Measurements from ENCODE around the gene MAP2K7. TPM values are rescaled to one million over a fixed set of nuclear protein-coding genes. Genes with fewer than 3 reads are reported as not detected.

MAP2K7 gene
- total RNA-seq, 1 donor, result 10.2 TPM

DNA sequence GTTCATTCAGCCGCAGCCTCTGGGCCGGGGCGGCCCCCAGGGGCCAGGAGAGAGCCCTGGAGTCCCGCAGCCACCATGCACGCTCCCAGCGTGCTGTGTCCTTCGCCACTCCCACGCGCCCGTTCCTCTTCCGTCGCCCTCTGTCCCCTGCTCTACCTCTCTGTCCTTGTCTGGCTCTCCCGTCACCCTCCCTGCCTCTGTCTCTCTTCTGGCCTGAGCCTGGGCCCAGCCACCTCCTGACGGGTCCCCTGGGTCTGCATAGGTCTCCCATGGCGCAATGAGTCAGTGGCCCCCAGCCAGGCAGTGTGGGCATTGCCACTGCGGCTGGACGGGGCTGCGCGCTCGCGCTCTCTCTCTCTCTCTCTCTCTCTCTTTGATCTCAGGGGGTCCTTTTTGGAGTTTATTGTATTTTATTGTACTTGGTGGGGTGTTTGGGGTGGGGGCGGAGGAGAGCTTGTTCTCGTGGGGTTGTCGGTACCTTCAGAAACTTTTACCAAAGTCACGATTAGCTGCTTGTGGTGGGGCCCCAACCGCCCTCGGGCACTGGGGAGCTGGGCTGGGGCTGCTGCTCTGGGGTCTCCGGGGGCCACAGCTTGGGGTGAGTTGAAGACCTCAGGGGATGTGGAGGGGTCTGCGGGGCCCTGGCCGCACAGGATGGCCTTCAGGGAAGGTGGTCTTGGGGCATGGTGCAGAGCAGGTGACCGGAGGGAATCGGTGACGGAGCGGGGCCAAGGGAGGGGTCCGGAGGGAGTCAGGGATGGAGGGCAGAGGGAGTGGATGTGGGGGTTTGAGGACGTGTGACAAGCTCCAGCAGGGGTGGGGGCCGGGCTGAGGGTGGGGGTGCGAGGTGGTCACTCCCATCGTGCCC is 9.3 kb downstream of the MAP2K7 start:
- TF ChIP-seq, protein P1, sequence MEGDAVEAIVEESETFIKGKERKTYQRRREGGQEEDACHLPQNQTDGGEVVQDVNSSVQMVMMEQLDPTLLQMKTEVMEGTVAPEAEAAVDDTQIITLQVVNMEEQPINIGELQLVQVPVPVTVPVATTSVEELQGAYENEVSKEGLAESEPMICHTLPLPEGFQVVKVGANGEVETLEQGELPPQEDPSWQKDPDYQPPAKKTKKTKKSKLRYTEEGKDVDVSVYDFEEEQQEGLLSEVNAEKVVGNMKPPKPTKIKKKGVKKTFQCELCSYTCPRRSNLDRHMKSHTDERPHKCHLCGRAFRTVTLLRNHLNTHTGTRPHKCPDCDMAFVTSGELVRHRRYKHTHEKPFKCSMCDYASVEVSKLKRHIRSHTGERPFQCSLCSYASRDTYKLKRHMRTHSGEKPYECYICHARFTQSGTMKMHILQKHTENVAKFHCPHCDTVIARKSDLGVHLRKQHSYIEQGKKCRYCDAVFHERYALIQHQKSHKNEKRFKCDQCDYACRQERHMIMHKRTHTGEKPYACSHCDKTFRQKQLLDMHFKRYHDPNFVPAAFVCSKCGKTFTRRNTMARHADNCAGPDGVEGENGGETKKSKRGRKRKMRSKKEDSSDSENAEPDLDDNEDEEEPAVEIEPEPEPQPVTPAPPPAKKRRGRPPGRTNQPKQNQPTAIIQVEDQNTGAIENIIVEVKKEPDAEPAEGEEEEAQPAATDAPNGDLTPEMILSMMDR (IDR thresholded peaks at IDR 0.05; ENCODE audit: insufficient read depth, low read length), result no peak
- no peak for DNase-seq (ENCODE audit: low read depth)

DNA sequence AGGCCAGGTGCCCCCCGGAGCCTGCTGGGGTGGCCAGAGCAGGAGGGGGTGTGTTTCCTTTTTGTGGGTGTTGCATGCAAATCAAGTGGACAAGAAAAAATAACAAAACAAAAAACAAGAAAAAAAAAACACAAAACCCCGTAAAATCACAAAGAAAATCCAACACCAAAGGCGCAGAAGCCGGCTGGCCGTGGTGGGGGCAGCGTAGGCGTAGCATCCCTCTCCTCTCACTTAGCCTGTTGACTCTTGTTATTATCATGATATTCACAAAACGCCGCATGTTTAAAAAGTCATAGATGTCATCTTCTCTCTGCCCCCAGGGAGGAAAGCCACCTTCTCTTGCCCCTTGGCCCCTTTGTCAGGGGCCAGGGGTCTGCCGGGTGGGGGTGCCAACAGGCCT is 10.0 kb downstream of the MAP2K7 start:
- no peak overlapping the region for H3K4me3 ChIP-seq (ENCODE audit: low read depth, low read length)
- DNase-seq (ENCODE audit: low read depth), result no peak
- TF ChIP-seq, protein P1 (IDR thresholded peaks at IDR 0.05; ENCODE audit: insufficient read depth, low read length), result no peak

More for the DNA sequence above, 9.3 kb downstream of the MAP2K7 start:
- no peak overlapping the region for H3K4me3 ChIP-seq (ENCODE audit: low read depth, low read length)

DNA sequence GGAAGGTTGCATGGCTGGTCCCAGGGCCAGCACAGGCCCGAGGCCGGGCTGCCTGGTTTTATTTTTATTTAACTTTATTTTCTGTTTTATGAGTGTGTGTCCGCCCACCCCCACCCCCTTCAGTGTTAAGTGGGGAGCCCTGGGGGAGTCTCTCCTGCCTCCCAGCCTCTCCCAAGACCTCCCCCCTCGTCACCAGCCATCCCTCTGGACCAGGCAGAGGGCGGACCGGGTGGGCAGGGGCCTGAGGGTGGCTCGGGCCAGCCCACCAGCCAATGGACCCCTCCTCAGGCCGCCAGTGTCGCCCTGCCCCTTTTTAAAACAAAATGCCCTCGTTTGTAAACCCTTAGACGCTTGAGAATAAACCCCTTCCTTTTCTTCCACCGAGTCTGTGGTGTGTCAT is 10.4 kb downstream of the MAP2K7 start:
- TF ChIP-seq, protein P1 (IDR thresholded peaks at IDR 0.05; ENCODE audit: insufficient read depth, low read length), result no peak
- H3K4me3 ChIP-seq (ENCODE audit: low read depth, low read length), result no peak overlapping the region
- DNase-seq (ENCODE audit: low read depth), result no peak

DNA sequence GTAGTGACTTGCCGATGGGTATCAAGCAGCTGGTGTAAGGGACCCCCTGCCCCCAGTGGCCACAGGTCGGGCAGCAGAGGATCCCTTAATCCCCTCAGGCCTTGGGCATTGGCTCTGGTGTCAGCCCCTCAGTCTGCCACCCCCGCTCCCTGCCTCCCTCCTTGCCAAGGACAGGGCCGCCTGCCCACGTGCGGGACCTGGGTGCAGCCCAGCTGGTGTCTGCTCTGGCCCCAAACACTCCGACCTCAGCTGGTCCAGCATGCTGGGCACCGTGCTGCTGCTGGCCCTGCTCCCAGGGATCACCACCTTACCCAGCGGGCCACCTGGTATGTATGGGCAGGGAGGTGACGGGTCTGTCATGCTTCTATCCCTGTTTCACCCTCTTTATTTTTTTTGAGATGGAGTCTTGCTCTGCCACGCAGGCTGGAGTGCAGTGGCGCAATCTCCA is 10.9 kb downstream of the MAP2K7 start, which contains the start of gene TGFBR3L:
TGFBR3L (plus strand) TSS at position 233 of the 448 bp plus-strand sequence.
- no peak for DNase-seq (ENCODE audit: low read depth)
- TF ChIP-seq, protein P1 (IDR thresholded peaks at IDR 0.05; ENCODE audit: insufficient read depth, low read length), result no peak

DNA sequence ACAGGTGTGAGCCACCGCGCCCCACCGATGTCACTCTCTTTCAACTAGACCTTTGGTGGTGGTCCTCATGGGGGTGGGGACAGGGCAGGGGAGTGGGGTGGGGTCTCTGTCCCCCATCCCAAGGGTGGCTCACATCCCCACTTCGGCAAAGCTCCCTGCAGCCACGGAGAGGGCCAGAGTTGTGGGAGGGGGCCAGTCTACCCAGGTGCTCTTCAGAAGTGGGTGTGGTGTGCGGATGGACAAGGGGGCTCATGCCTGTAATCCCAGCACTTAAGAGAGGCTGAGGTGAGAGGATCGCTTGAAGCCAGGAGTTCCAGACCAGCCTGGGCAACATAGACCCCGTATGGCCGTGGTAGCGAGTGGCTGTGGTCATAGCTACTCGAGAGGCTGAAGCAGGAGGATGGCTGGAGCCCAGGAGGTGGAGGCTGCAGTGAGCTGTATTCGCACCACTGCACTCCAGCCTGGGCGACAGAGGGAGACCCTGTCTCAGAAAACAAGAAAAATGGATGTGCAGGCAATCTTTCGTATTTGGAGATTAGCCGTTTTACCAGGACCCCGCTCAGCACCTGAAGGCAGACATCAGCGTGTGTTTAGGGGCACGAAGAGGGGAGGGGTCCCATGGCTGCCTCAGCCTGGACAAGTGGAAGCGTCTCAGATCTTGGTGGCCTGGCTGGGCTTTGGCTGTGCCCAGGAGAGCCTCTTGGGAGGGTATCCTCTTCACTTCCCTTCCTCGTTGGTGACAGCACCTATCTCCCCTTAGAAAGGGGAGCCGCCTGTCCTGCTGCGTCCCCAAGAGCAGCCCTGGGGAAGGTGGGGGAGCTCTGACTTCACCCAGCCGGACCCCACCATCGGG is 11.8 kb downstream of the MAP2K7 start:
- H3K4me3 ChIP-seq (ENCODE audit: low read depth, low read length), result no peak overlapping the region
- no peak for DNase-seq (ENCODE audit: low read depth)

More for the DNA sequence above, 10.9 kb downstream of the MAP2K7 start, which contains the start of gene TGFBR3L:
- no peak within 1 kb of the TSS for H3K4me3 ChIP-seq (ENCODE audit: low read depth, low read length)

More for the DNA sequence above, 11.8 kb downstream of the MAP2K7 start:
- TF ChIP-seq, protein P1 (IDR thresholded peaks at IDR 0.05; ENCODE audit: insufficient read depth, low read length), result no peak

Data from fibroblast of the aortic adventitia (primary cell).